ENCODE results near the gene TRAF3.

TRAF3 gene

DNA sequence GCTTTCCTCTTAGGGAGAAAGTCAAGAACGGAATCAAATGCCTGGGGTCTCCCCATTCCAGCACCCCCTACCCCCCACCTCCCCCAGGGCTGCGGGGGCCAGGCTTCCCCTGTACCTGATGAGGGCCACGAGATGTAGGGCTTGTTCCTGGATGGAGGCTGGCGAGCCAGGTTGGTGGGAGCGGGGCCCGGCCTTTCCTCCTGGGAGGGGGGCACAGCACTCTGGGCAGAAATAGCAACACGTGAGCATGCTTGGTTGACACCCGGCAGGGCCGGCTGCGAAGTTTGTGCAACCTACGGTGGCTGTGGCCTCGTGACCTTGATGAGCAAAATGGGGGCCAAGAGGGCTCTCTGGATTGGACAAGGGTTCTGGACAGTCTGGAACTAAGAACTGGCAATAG lies 160.9 kb downstream of the TRAF3 start:
- H3K4me3 ChIP-seq (ENCODE audit: low read depth, low read length) = no peak overlapping the region
- DNase-seq (ENCODE audit: low read depth) = no peak

DNA sequence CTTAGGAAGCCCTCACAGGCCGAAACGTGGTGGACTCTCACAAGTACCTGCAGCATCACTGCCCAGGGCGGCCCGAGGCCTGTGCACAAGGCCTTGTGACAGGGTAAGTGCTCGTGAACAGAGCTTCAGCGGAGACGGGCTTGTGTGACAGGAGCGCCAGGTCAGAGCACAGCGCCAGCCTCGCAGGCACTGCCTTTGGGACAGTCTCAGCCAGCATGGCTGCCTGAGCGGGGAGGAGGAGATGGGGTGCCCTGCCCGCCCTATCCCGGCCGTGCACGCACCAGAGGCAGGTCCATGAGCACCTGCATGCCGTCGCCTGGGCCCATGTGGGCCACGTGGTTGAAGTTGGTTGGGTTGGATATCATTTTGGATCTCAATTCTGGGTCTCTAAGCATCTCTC lies 162.1 kb downstream of the TRAF3 start:
- DNase-seq (ENCODE audit: low read depth) = no peak
- H3K4me3 ChIP-seq (ENCODE audit: low read depth, low read length) = no peak overlapping the region

DNA sequence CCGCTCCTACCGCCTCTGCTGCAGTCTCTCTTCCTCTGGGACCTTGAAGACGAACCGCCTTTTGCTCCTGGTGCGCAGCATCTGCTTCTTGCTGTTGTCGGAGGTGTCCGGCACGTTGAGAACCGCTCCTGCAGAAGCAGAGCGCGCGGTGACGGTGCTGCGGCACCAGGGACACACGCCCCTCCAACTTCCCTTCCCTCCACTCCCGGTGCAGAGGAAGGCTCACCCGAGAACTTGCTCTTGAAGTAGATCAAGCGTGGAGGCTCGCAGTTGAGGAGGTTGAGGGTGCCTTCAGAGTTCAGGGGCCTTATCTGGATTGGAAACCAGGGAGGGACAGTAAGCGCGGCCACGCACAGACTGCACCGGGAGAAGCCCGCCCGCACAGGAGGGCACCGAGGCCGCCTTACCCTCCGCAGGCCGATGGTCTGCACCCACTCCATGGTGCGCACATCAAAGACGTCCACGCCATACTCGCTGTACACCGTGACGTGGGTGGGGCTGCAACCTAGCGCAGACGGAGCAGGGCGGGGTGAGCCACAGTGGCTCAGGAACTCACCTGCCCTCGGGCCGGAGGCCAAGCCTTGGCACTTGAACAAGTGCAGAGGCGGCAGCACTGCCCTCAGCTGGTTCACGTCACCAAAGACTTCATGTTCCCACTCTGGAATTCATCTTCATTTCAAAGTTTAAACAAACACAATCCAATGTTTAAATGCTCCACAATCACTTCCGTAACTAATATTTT lies 162.7 kb downstream of the TRAF3 start:
- no peak overlapping the region for H3K4me3 ChIP-seq (ENCODE audit: low read depth, low read length)
- no peak for DNase-seq (ENCODE audit: low read depth)

- no peak for DNase-seq (ENCODE audit: low read depth)
- H3K4me3 ChIP-seq (ENCODE audit: low read depth, low read length) = no peak overlapping the region
Measured at GRCh38 chr14:102940729-102941362, 163.6 kb downstream of the TRAF3 start.

- no peak overlapping the region for H3K4me3 ChIP-seq (ENCODE audit: low read depth, low read length)
- DNase-seq (ENCODE audit: low read depth) = no peak
Measured at GRCh38 chr14:102941419-102942011, 164.3 kb downstream of the TRAF3 start.

- no peak for DNase-seq (ENCODE audit: low read depth)
- H3K4me3 ChIP-seq (ENCODE audit: low read depth, low read length) = no peak overlapping the region
Measured at GRCh38 chr14:102942069-102942468, 164.8 kb downstream of the TRAF3 start.

- no peak overlapping the region for H3K4me3 ChIP-seq (ENCODE audit: low read depth, low read length)
- no peak for DNase-seq (ENCODE audit: low read depth)
Measured at GRCh38 chr14:102943454-102943853, 166.2 kb downstream of the TRAF3 start.

GRCh38 chr14:102943979-102944378 lies 166.7 kb downstream of the TRAF3 start:
- no peak for DNase-seq (ENCODE audit: low read depth)
- no peak overlapping the region for H3K4me3 ChIP-seq (ENCODE audit: low read depth, low read length)

DNA sequence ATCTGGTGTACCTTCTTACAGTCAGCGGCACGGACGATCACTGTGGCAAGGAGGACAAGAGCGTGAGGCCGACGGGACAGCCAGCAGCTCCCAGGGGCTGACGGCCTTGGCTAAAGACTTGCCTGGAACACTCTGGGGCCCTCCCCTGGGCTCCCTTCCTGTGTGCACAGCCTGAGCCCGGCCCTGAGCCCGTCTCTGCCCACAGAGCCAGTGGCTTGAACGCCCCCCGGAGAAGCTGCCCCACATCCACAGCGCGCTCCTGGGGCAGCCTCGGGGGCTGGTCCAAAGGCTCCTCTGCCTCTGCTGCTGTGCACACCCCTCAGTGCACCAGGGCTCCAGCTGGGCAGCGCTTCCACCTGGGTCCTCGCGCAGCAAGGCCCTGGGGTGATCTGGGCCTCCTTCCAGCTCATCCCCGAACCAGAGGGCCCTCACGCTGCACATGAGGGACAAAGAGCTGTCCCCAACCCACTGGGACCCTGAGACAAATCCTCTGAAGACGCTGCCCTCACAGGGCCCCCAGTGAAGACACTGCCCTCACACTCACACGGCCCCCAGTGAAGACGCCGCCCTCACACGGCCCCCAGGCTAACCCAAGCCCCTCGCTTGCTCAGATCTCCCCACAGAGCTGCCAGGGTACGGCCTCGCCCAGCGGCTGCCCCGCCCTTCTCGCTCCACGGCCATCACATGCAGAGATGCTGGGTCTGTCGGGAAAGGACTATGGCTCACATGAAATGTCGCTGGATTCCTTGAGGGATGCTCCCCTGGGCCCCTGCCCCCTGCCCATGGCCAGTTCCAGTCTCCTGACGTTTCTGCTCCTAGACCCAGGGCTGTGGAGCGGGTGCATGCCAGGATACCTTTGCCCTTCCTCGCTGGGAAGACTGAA lies 167.4 kb downstream of the TRAF3 start:
- no peak overlapping the region for H3K4me3 ChIP-seq (ENCODE audit: low read depth, low read length)
- no peak for DNase-seq (ENCODE audit: low read depth)

GRCh38 chr14:102945346-102946130 lies 168.3 kb downstream of the TRAF3 start:
- H3K4me3 ChIP-seq (ENCODE audit: low read depth, low read length) = no peak overlapping the region

GRCh38 chr14:102947321-102948103 lies 170.3 kb downstream of the TRAF3 start:
- H3K4me3 ChIP-seq (ENCODE audit: low read depth, low read length) = no peak overlapping the region
- DNase-seq (ENCODE audit: low read depth) = no peak

More at GRCh38 chr14:102945346-102946130, 168.3 kb downstream of the TRAF3 start:
- DNase-seq (ENCODE audit: low read depth) = no peak

- no peak for DNase-seq (ENCODE audit: low read depth)
- no peak overlapping the region for H3K4me3 ChIP-seq (ENCODE audit: low read depth, low read length)
Measured at GRCh38 chr14:102948698-102949061, 171.4 kb downstream of the TRAF3 start.

- DNase-seq (ENCODE audit: low read depth) = no peak
- H3K4me3 ChIP-seq (ENCODE audit: low read depth, low read length) = no peak overlapping the region
Measured at GRCh38 chr14:102949062-102949800, 172.0 kb downstream of the TRAF3 start.

GRCh38 chr14:102949801-102950451 lies 172.7 kb downstream of the TRAF3 start:
- DNase-seq (ENCODE audit: low read depth) = no peak
- no peak overlapping the region for H3K4me3 ChIP-seq (ENCODE audit: low read depth, low read length)

- no peak for DNase-seq (ENCODE audit: low read depth)
- no peak overlapping the region for H3K4me3 ChIP-seq (ENCODE audit: low read depth, low read length)
Measured at GRCh38 chr14:102951034-102951433, 173.8 kb downstream of the TRAF3 start.

DNA sequence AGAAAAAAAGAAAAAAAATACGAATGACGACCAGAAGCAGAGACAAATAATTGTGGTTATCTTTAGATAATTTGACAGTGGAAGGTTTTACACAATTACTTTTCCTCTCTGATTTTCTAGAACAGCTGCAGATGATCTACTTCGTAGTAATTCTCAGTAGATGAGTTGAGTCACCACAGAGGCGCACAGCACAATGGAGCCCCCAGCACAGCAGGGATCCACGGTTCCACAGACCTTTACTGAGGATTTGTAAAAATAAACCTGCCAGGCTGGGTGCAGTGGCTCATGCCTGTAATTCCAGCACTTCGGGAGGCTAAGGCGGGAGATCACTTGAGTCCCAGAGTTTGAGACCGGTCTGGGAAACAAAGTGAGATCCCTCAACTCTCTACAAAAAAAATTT lies 174.6 kb downstream of the TRAF3 start:
- peak; percentile 25 for DNase-seq (ENCODE audit: low read depth)
- H3K4me3 ChIP-seq (ENCODE audit: low read depth, low read length) = no peak overlapping the region

GRCh38 chr14:102952276-102952675 lies 175.0 kb downstream of the TRAF3 start:
- DNase-seq (ENCODE audit: low read depth) = no peak
- no peak overlapping the region for H3K4me3 ChIP-seq (ENCODE audit: low read depth, low read length)
